HL-60 (cell line): ENCODE data around the gene DGLUCY.

Experiments
- DNase-seq, 2 experiments: peaks; one replicate each; pipeline ENCODE4 v3.0.0-alpha.2; 2010 to 2020; ENCODE audit warnings: low read depth in 1 of 2, low spot score in 1 of 2
- H3K27ac ChIP-seq: fragments of 250-450 bp; sonication (Bioruptor Pico); replicated peaks from 2 replicates; pipeline ENCODE4 v1.5.1; 2020; ENCODE audit warnings: mild to moderate bottlenecking, moderate library complexity
- H3K27me3 ChIP-seq: fragments of 250-450 bp; sonication (Bioruptor Pico); 2 replicates; pipeline ENCODE4 v1.5.1; 2021; ENCODE audit warnings: mild to moderate bottlenecking, moderate library complexity; ENCODE audit not compliant: insufficient read depth, poor library complexity, severe bottlenecking
- H3K4me3 ChIP-seq: replicated peaks from 2 replicates; pipeline ENCODE4 v1.5.1; 2011; ENCODE audit warnings: mild to moderate bottlenecking, control low read depth, low read length; ENCODE audit not compliant: insufficient read depth
- GABPA ChIP-seq: IDR thresholded peaks from 2 replicates; pipeline ENCODE4 v1.6.1; 2012; ENCODE audit warnings: low read depth
- POLR2AphosphoS5 ChIP-seq: IDR thresholded peaks from 2 replicates; pipeline ENCODE4 v1.6.1; 2012; ENCODE audit warnings: low read depth
- SPI1 ChIP-seq: IDR thresholded peaks from 2 replicates; pipeline ENCODE4 v1.6.1; 2012; ENCODE audit warnings: low read depth, mild to moderate bottlenecking, borderline replicate concordance
- TF ChIP-seq, protein P1 (sequence below): IDR thresholded peaks from 2 replicates; pipeline ENCODE4 v1.6.1; 2012; ENCODE audit warnings: low read depth; ENCODE audit not compliant: insufficient replicate concordance
- TF ChIP-seq, protein P2 (sequence below): IDR thresholded peaks from one replicate; pipeline ENCODE4 v1.5.1; 2011; ENCODE audit warnings: low read length, control low read depth, inconsistent platforms; ENCODE audit not compliant: insufficient read depth

The DGLUCY gene

GRCh38 chr14:91219517-91220389, 105.9 kb downstream of the DGLUCY start:
- TF ChIP-seq POLR2AphosphoS5 (no peak), GABPA (no peak), SPI1 (no peak)
- TF ChIP-seq, protein P1, sequence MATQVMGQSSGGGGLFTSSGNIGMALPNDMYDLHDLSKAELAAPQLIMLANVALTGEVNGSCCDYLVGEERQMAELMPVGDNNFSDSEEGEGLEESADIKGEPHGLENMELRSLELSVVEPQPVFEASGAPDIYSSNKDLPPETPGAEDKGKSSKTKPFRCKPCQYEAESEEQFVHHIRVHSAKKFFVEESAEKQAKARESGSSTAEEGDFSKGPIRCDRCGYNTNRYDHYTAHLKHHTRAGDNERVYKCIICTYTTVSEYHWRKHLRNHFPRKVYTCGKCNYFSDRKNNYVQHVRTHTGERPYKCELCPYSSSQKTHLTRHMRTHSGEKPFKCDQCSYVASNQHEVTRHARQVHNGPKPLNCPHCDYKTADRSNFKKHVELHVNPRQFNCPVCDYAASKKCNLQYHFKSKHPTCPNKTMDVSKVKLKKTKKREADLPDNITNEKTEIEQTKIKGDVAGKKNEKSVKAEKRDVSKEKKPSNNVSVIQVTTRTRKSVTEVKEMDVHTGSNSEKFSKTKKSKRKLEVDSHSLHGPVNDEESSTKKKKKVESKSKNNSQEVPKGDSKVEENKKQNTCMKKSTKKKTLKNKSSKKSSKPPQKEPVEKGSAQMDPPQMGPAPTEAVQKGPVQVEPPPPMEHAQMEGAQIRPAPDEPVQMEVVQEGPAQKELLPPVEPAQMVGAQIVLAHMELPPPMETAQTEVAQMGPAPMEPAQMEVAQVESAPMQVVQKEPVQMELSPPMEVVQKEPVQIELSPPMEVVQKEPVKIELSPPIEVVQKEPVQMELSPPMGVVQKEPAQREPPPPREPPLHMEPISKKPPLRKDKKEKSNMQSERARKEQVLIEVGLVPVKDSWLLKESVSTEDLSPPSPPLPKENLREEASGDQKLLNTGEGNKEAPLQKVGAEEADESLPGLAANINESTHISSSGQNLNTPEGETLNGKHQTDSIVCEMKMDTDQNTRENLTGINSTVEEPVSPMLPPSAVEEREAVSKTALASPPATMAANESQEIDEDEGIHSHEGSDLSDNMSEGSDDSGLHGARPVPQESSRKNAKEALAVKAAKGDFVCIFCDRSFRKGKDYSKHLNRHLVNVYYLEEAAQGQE: no peak
- TF ChIP-seq, protein P2, sequence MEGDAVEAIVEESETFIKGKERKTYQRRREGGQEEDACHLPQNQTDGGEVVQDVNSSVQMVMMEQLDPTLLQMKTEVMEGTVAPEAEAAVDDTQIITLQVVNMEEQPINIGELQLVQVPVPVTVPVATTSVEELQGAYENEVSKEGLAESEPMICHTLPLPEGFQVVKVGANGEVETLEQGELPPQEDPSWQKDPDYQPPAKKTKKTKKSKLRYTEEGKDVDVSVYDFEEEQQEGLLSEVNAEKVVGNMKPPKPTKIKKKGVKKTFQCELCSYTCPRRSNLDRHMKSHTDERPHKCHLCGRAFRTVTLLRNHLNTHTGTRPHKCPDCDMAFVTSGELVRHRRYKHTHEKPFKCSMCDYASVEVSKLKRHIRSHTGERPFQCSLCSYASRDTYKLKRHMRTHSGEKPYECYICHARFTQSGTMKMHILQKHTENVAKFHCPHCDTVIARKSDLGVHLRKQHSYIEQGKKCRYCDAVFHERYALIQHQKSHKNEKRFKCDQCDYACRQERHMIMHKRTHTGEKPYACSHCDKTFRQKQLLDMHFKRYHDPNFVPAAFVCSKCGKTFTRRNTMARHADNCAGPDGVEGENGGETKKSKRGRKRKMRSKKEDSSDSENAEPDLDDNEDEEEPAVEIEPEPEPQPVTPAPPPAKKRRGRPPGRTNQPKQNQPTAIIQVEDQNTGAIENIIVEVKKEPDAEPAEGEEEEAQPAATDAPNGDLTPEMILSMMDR: no peak

GRCh38 chr14:91220581-91221000, 106.7 kb downstream of the DGLUCY start:
- Histone ChIP-seq H3K27me3 (no peaks in the 10 kb centered on the region), H3K4me3 (no peak overlapping the region), H3K27ac (no peak overlapping the region)
- no peak for DNase-seq
- TF ChIP-seq SPI1 (no peak), GABPA (no peak), POLR2AphosphoS5 (no peak)
- TF ChIP-seq, protein P1: no peak
- TF ChIP-seq, protein P2: no peak

More at GRCh38 chr14:91219517-91220389, 105.9 kb downstream of the DGLUCY start:
- H3K27ac ChIP-seq: no peak overlapping the region
- no peaks in the 10 kb centered on the region for H3K27me3 ChIP-seq
- DNase-seq: no peak
- H3K4me3 ChIP-seq: no peak overlapping the region

GRCh38 chr14:91221270-91221669, 107.4 kb downstream of the DGLUCY start:
- H3K27me3 ChIP-seq: no peaks in the 10 kb centered on the region
- TF ChIP-seq, protein P2: no peak
- TF ChIP-seq POLR2AphosphoS5 (no peak), GABPA (no peak), SPI1 (no peak)
- TF ChIP-seq, protein P1: no peak
- H3K27ac ChIP-seq: no peak overlapping the region
- DNase-seq: no peak
- no peak overlapping the region for H3K4me3 ChIP-seq
